Testis (tissue), 2 donors: ENCODE measurements around the gene HTT.

Experiments used
- POLR2A ChIP-seq: fragments of 450-650 bp; IDR thresholded peaks from one replicate; pipeline ENCODE4 v1.6.1; 2017; ENCODE audit warnings: antibody characterized with exemption, mild to moderate bottlenecking, moderate library complexity
- TF ChIP-seq, protein P1 (sequence below), 3 experiments: fragments of 450-650 bp in 2 of 3; fragments of 200-600 bp in 1 of 3; sonication (generic) in 1 of 3; IDR thresholded peaks; one replicate each; pipeline ENCODE4 v1.5.1; 2016 to 2019; ENCODE audit warnings: antibody characterized with exemption in 3 of 3, mild to moderate bottlenecking in 2 of 3, moderate library complexity in 1 of 3

GRCh38 chr4:3193531-3194203 lies 119.2 kb downstream of the HTT start:
- TF ChIP-seq, protein P1, sequence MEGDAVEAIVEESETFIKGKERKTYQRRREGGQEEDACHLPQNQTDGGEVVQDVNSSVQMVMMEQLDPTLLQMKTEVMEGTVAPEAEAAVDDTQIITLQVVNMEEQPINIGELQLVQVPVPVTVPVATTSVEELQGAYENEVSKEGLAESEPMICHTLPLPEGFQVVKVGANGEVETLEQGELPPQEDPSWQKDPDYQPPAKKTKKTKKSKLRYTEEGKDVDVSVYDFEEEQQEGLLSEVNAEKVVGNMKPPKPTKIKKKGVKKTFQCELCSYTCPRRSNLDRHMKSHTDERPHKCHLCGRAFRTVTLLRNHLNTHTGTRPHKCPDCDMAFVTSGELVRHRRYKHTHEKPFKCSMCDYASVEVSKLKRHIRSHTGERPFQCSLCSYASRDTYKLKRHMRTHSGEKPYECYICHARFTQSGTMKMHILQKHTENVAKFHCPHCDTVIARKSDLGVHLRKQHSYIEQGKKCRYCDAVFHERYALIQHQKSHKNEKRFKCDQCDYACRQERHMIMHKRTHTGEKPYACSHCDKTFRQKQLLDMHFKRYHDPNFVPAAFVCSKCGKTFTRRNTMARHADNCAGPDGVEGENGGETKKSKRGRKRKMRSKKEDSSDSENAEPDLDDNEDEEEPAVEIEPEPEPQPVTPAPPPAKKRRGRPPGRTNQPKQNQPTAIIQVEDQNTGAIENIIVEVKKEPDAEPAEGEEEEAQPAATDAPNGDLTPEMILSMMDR (IDR thresholded peaks at IDR 0.05), result no peak
- no peak for TF ChIP-seq POLR2A
